Anterior cingulate cortex (tissue), 58 donors: ENCODE measurements around the gene CSRNP3.

Experiments
- DNase-seq, 58 donors: peaks; one replicate each; lab custom pipeline; 2025; lab: John Stamatoyannopoulos, UW

The CSRNP3 gene

GRCh38 chr2:165469417-165469816 is at the start of gene CSRNP3:
Gene CSRNP3 (plus strand): TSS chr2:165469698. CDS start chr2:165595066, 125,368 bp downstream.
- peak in 55 of 58 donors; percentile 9 to 92 (median 66) for DNase-seq

- no peak for DNase-seq
These were observed 49.3 kb upstream of the CSRNP3 start for GRCh38 chr2:165420231-165420630.

GRCh38 chr2:165423081-165423480 is 46.4 kb upstream of the CSRNP3 start:
- DNase-seq: no peak

GRCh38 chr2:165425556-165425955 is 43.9 kb upstream of the CSRNP3 start:
- DNase-seq: no peak

GRCh38 chr2:165427686-165428085 is 41.8 kb upstream of the CSRNP3 start:
- DNase-seq: no peak

GRCh38 chr2:165428926-165429325 is 40.6 kb upstream of the CSRNP3 start:
- no peak for DNase-seq

GRCh38 chr2:165431014-165431413 is 38.5 kb upstream of the CSRNP3 start:
- no peak for DNase-seq

GRCh38 chr2:165432234-165432966 is 37.1 kb upstream of the CSRNP3 start:
- no peak for DNase-seq

GRCh38 chr2:165434865-165435496 is 34.5 kb upstream of the CSRNP3 start:
- DNase-seq: no peak

- no peak for DNase-seq
These were observed 33.9 kb upstream of the CSRNP3 start for GRCh38 chr2:165435611-165436010.

GRCh38 chr2:165436559-165436958 is 32.9 kb upstream of the CSRNP3 start:
- DNase-seq: no peak

- DNase-seq: peak in 3 of 58 donors; percentile 5 to 12 (median 8)
These were observed 29.1 kb upstream of the CSRNP3 start for GRCh38 chr2:165440367-165440766.

GRCh38 chr2:165443511-165443910 is 26.0 kb upstream of the CSRNP3 start:
- no peak for DNase-seq

GRCh38 chr2:165448406-165448805 is 21.1 kb upstream of the CSRNP3 start:
- DNase-seq: no peak

GRCh38 chr2:165450156-165450555 is 19.3 kb upstream of the CSRNP3 start:
- peak in 1 of 58 donors; percentile 20 for DNase-seq

- DNase-seq: no peak
These were observed 17.2 kb upstream of the CSRNP3 start for GRCh38 chr2:165452327-165452726.

GRCh38 chr2:165453561-165454094 is 15.9 kb upstream of the CSRNP3 start:
- no peak for DNase-seq

- DNase-seq: no peak
These were observed 14.6 kb upstream of the CSRNP3 start for GRCh38 chr2:165454905-165455304.

GRCh38 chr2:165456027-165456426 is 13.5 kb upstream of the CSRNP3 start:
- DNase-seq: no peak

- peak in 1 of 58 donors; percentile 2 for DNase-seq
These were observed 7.1 kb upstream of the CSRNP3 start for GRCh38 chr2:165462443-165462842.

GRCh38 chr2:165466386-165466785 is 3.1 kb upstream of the CSRNP3 start:
- no peak for DNase-seq

- no peak for DNase-seq
These were observed 1.6 kb upstream of the CSRNP3 start for GRCh38 chr2:165467921-165468320.
